ENCODE data around the gene CACNA1D.

- TF ChIP-seq TAF1 (IDR thresholded peaks at IDR 0.05; ENCODE audit: low read depth, low read length) = no peak
- TF ChIP-seq POU2F2 (IDR thresholded peaks at IDR 0.05; ENCODE audit: low read depth, low read length) = no peak
- TF ChIP-seq POLR2A (IDR thresholded peaks at IDR 0.05; ENCODE audit: low read depth, low read length) = no peak
These were observed 140.6 kb downstream of the CACNA1D start for GRCh38 chr3:53635041-53635440.
